ENCODE results near the gene MAST2. TPM values are rescaled to one million over a fixed set of nuclear protein-coding genes. Genes with fewer than 3 reads are reported as not detected.
A peak's percentile ranks its signal among the peaks of the same experiment; 100 is the strongest.
"Not testable (repeated sequence)": the region's sequence is repeated elsewhere in the genome, so short reads cannot be mapped to it uniquely, and the experiment has no call there.

MAST2 gene
- total RNA-seq, 2 donors from 2014 or later, result 44.5 to 52.1 TPM

DNA sequence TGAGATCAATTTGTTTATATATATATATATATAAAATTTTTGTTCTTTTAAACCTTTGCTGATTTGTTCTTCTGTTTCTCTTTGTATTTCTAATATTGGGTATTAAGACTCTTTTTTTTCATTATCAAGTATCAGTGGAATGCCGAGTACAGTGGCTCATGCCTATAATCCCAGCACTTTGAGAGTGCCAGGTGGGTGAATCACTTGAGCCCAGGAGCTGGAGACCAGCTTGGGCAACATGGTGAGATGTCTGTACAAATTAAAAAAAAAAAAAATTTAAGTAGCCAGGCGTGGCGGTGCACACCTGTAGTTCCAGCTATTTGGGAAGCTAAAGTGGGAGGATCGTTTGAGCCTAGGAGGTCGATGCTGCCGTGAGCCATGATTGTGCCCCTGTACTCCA lies 67.1 kb downstream of the MAST2 start:
- H3K9me3 ChIP-seq, result no peaks in the 10 kb centered on the region
- DNase-seq (ENCODE audit: low spot score), result no peak
- H3K36me3 ChIP-seq, result no peaks in the 10 kb centered on the region
- no peaks in the 10 kb centered on the region for H3K4me1 ChIP-seq
- TF ChIP-seq, protein P1, sequence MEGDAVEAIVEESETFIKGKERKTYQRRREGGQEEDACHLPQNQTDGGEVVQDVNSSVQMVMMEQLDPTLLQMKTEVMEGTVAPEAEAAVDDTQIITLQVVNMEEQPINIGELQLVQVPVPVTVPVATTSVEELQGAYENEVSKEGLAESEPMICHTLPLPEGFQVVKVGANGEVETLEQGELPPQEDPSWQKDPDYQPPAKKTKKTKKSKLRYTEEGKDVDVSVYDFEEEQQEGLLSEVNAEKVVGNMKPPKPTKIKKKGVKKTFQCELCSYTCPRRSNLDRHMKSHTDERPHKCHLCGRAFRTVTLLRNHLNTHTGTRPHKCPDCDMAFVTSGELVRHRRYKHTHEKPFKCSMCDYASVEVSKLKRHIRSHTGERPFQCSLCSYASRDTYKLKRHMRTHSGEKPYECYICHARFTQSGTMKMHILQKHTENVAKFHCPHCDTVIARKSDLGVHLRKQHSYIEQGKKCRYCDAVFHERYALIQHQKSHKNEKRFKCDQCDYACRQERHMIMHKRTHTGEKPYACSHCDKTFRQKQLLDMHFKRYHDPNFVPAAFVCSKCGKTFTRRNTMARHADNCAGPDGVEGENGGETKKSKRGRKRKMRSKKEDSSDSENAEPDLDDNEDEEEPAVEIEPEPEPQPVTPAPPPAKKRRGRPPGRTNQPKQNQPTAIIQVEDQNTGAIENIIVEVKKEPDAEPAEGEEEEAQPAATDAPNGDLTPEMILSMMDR (IDR thresholded peaks at IDR 0.05), result no peak
- H3K27ac ChIP-seq, result no peak overlapping the region
- no peak overlapping the region for H3K4me3 ChIP-seq
- no peaks in the 10 kb centered on the region for H3K27me3 ChIP-seq

GRCh38 chr1:45872173-45872801 lies 68.9 kb downstream of the MAST2 start:
- H3K36me3 ChIP-seq; H3K27ac ChIP-seq; H3K27me3 ChIP-seq; H3K4me1 ChIP-seq; DNase-seq (ENCODE audit: low spot score); H3K9me3 ChIP-seq; H3K4me3 ChIP-seq: not testable (repeated sequence)

DNA sequence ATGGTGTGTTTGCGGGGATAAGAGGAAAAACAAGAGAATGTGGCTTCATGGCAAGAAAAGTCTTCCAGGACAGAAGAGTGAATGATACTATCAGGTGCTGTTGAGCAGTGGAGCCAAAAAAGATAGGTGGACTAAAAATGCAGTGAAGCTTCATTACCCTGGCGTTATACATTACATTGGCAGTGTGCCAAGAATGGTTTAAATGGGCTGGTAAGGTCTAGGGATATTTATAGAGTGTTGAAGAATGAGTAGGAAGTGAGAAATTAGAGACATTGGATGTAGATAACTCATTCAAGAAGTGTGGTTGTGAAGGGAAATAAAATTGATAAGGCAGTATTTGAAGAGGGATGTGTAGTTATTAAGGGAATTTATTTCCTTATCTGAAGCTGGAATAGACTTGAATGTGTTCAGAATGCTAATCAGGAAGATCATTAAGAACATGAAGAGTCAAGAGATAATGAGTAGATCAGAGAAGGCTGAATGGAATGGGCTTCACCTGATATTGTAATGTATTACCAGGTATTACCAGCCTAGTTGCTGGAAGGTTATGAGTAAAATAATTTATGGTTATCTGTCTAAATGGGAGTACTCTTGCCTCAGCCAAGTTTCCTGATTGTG lies 72.7 kb downstream of the MAST2 start:
- H3K9me3 ChIP-seq, result no peaks in the 10 kb centered on the region
- no peak overlapping the region for H3K4me3 ChIP-seq
- H3K27ac ChIP-seq, result no peak overlapping the region
- no peaks in the 10 kb centered on the region for H3K4me1 ChIP-seq
- TF ChIP-seq, protein P1 (IDR thresholded peaks at IDR 0.05), result no peak
- H3K27me3 ChIP-seq, result no peaks in the 10 kb centered on the region
- no peaks in the 10 kb centered on the region for H3K36me3 ChIP-seq
- no peak for DNase-seq (ENCODE audit: low spot score)

DNA sequence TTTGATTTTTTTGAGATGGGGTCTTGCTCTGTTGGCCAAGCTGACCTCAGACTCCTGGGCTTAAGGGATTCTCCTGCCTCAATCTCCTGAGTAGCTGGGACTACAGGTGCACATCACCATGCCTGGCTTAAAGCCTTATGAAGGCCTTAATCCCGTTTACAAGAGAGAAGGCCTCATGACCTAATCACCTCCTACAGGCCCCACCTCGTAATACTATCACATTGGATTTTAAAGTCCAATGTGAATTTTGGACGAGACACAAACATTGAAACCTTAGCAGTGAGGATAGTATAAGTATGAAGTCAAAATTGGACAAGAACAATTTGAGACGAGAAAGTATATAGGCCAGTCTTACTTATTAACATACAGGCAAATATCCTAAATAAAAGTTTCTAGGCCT lies 73.9 kb downstream of the MAST2 start:
- H3K4me1 ChIP-seq, result no peaks in the 10 kb centered on the region
- no peak overlapping the region for H3K4me3 ChIP-seq
- no peaks in the 10 kb centered on the region for H3K27me3 ChIP-seq
- H3K27ac ChIP-seq, result no peak overlapping the region
- TF ChIP-seq, protein P1 (IDR thresholded peaks at IDR 0.05), result no peak
- DNase-seq (ENCODE audit: low spot score), result no peak
- no peaks in the 10 kb centered on the region for H3K9me3 ChIP-seq
- no peaks in the 10 kb centered on the region for H3K36me3 ChIP-seq

DNA sequence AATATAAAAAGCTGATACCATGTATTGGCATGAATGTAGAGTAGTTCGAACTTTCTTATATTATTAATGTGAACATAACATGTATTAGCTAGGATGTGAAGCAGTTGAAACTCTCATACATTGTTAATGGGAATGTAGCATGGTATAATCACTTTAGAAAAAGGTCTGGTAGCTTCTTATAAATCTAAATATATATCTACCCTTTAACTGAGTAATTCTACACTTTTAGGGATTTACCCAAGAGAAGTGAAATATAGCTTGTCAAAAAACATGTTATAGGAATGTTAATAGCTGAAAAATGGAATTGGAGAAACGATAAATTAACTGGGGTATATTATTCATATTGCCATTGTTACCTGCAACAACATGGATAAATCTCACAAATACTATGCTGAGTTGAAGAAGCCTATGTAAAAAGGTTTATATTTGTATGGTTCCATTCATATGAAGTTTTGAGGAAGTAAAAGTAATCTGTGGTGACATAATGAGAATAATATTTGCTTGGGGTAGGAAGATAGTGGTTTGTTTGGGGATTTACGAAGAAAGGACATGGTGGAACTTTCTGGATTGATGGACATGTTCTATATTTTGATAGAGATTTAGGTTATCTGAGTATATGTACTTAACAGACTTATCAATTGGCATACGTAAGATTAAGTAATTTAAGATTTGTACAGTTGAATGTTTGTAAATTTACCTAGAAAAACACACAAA lies 76.6 kb downstream of the MAST2 start:
- no peaks in the 10 kb centered on the region for H3K9me3 ChIP-seq
- TF ChIP-seq, protein P1 (IDR thresholded peaks at IDR 0.05), result no peak
- no peak overlapping the region for H3K4me3 ChIP-seq
- DNase-seq (ENCODE audit: low spot score), result no peak
- H3K4me1 ChIP-seq, result no peaks in the 10 kb centered on the region
- no peaks in the 10 kb centered on the region for H3K36me3 ChIP-seq
- no peak overlapping the region for H3K27ac ChIP-seq
- H3K27me3 ChIP-seq, result no peaks in the 10 kb centered on the region

GRCh38 chr1:45880930-45881329 lies 77.5 kb downstream of the MAST2 start:
- TF ChIP-seq, protein P1 (IDR thresholded peaks at IDR 0.05), result no peak
- Histone ChIP-seq H3K4me3 (no peak overlapping the region), H3K27ac (peak overlapping the region in 1 of 2 donors; percentile 29), H3K9me3 (no peaks in the 10 kb centered on the region), H3K27me3 (no peaks in the 10 kb centered on the region), H3K36me3 (no peaks in the 10 kb centered on the region), H3K4me1 (no peaks in the 10 kb centered on the region)
- DNase-seq (ENCODE audit: low spot score), result no peak

Data from right atrium auricular region (tissue), 2 donors.